ENCODE results near the gene GIMAP7.

GIMAP7 gene

DNA sequence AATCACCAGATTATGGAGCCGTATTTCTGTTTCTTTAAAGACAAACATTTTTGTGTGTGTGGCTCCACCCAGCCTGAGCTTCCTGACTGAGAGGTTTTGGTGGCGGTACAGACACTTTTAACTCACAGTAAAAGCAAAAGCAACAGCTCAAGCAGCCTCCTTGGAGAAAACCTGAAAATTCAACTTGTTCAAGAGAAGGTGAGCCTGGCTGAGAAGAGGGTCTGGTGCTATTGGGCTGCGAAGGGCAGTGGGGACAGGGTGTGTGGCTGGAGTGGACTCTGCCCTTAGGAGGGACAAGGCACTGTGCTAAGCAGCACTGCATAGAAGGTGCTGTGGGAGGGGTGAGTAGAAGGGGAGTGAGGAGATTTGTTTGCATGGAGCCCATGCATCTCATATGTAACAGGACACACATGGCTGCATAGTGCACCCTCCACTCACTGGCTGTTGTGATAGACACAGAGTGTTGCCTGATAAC is at the start of gene GIMAP7:
TSS of gene GIMAP7 (plus strand) at position 125 of the 475 bp plus-strand sequence. CDS start 5,103 bp downstream, outside the sequence.
- H3K27me3 ChIP-seq (ENCODE audit: control insufficient read depth, insufficient read depth, low read length): no peaks in the 10 kb centered on the region

DNA sequence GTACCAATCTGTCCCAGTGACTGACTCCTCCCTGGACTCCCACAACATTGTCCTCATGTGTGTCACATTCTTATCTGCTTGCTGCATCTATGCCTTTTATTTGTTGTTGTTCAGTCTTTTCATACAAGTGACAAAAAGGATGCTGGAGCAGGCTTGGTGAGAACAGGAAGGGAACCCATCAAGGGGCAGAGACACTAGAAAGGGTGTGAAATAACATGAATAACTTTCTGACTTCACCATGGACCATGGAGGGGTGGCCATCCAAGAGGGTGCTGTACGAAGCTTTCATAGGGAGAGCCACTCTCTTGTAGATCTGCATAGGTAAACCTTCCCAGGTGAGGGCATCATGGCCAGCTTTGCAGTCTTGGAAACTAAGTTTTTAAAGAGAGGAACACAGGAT is 49.7 kb upstream of the GIMAP7 start:
- Histone ChIP-seq H3K4me3 (ENCODE audit: low read depth, low read length) (no peak overlapping the region), H3K36me3 (ENCODE audit: control insufficient read depth, insufficient read depth, low read length) (no peaks in the 10 kb centered on the region), H3K27me3 (ENCODE audit: control insufficient read depth, insufficient read depth, low read length) (peaks cover 4% of the 10 kb centered on the region; the same call in 1 of the 2 replicates), H3K27ac (ENCODE audit: low read depth, low read length) (no peak overlapping the region), H3K9me3 (ENCODE audit: control insufficient read depth, insufficient read depth, low read length) (no peaks in the 10 kb centered on the region), H3K9ac (ENCODE audit: low read depth, low read length) (no peak overlapping the region), H3K4me1 (ENCODE audit: control insufficient read depth, insufficient read depth, low read length) (no peaks in the 10 kb centered on the region)

More for the DNA sequence above, at the start of gene GIMAP7:
- Histone ChIP-seq H3K4me3 (ENCODE audit: low read depth, low read length) (no peak within 1 kb of the TSS), H3K9me3 (ENCODE audit: control insufficient read depth, insufficient read depth, low read length) (no peaks in the 10 kb centered on the region), H3K36me3 (ENCODE audit: control insufficient read depth, insufficient read depth, low read length) (no peaks in the 10 kb centered on the region), H3K4me1 (ENCODE audit: control insufficient read depth, insufficient read depth, low read length) (no peaks in the 10 kb centered on the region), H3K27ac (ENCODE audit: low read depth, low read length) (no peak within 1 kb of the TSS), H3K9ac (ENCODE audit: low read depth, low read length) (no peak within 1 kb of the TSS)

DNA sequence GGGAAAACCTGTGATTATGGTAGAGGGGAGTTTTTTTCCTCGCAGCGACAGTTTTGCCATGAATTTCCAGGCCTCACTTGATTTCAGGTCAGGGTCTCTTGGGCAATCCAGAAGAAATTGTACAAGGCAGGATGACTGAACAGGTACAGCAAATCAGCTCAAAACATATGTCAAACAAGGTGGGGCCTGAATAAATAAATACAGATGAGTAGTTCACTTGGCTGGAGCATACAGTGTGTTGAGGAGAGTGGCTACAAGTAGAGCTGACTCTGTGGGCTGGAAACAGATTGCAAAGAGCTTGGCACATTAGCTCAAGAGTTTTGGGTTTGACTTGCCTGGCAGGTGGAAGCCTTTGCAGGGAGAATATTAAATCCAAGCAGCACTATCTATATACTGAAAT is 49.3 kb upstream of the GIMAP7 start:
- no peak overlapping the region for H3K27ac ChIP-seq (ENCODE audit: low read depth, low read length)

DNA sequence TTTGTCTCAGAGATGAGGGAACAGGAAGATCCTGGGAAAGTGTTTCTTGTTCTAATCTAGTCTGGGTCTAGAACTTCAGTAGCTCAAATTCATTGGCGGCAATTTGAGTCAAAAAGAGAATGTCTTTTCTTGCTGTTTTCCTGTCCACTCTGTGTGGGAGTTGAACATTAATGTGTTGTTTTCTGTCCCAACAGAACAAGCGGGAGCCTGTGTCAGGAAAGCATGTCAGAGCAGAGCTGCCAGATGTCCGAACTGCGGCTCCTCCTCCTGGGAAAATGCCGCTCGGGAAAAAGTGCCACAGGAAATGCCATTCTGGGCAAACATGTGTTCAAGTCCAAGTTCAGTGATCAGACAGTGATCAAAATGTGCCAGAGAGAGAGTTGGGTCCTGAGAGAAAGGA is 48.2 kb upstream of the GIMAP7 start:
- Histone ChIP-seq H3K4me3 (ENCODE audit: low read depth, low read length) (no peak overlapping the region), H3K9ac (ENCODE audit: low read depth, low read length) (no peak overlapping the region), H3K27ac (ENCODE audit: low read depth, low read length) (no peak overlapping the region), H3K9me3 (ENCODE audit: control insufficient read depth, insufficient read depth, low read length) (no peaks in the 10 kb centered on the region), H3K4me1 (ENCODE audit: control insufficient read depth, insufficient read depth, low read length) (no peaks in the 10 kb centered on the region), H3K36me3 (ENCODE audit: control insufficient read depth, insufficient read depth, low read length) (no peaks in the 10 kb centered on the region), H3K27me3 (ENCODE audit: control insufficient read depth, insufficient read depth, low read length) (peaks cover 6% of the 10 kb centered on the region)

More for the DNA sequence above, 49.3 kb upstream of the GIMAP7 start:
- H3K9me3 ChIP-seq (ENCODE audit: control insufficient read depth, insufficient read depth, low read length): no peaks in the 10 kb centered on the region
- H3K27me3 ChIP-seq (ENCODE audit: control insufficient read depth, insufficient read depth, low read length): peaks cover 5% of the 10 kb centered on the region
- no peaks in the 10 kb centered on the region for H3K4me1 ChIP-seq (ENCODE audit: control insufficient read depth, insufficient read depth, low read length)
- no peaks in the 10 kb centered on the region for H3K36me3 ChIP-seq (ENCODE audit: control insufficient read depth, insufficient read depth, low read length)
- H3K9ac ChIP-seq (ENCODE audit: low read depth, low read length): no peak overlapping the region
- H3K4me3 ChIP-seq (ENCODE audit: low read depth, low read length): no peak overlapping the region

GRCh38 chr7:150468241-150468640 is 46.4 kb upstream of the GIMAP7 start:
- Histone ChIP-seq H3K36me3 (ENCODE audit: control insufficient read depth, insufficient read depth, low read length) (no peaks in the 10 kb centered on the region), H3K27ac (ENCODE audit: low read depth, low read length) (no peak overlapping the region), H3K4me1 (ENCODE audit: control insufficient read depth, insufficient read depth, low read length) (no peaks in the 10 kb centered on the region), H3K4me3 (ENCODE audit: low read depth, low read length) (no peak overlapping the region), H3K27me3 (ENCODE audit: control insufficient read depth, insufficient read depth, low read length) (peaks cover 6% of the 10 kb centered on the region), H3K9me3 (ENCODE audit: control insufficient read depth, insufficient read depth, low read length) (no peaks in the 10 kb centered on the region), H3K9ac (ENCODE audit: low read depth, low read length) (no peak overlapping the region)

DNA sequence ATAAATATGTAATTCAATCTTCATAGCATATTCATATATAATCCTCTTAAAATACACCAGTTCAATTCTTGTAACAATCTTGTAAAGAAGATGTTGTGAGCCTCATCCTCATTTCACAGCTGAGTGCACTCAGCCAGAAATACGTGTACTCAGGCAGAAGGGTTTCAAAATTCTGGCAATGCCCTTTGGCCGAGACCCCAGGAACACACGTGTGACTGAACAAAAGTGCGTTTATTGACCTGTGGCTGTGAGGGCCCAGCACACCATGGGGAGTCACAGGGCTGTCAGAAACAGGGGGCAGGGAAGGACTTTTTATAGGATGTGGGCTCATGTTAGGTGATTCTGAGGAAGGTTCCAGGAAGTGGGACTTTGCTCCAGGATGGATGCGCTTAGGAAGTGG is 42.8 kb upstream of the GIMAP7 start:
- Histone ChIP-seq H3K9ac (ENCODE audit: low read depth, low read length) (no peak overlapping the region), H3K9me3 (ENCODE audit: control insufficient read depth, insufficient read depth, low read length) (no peaks in the 10 kb centered on the region), H3K27me3 (ENCODE audit: control insufficient read depth, insufficient read depth, low read length) (peaks cover 6% of the 10 kb centered on the region), H3K4me1 (ENCODE audit: control insufficient read depth, insufficient read depth, low read length) (no peaks in the 10 kb centered on the region), H3K36me3 (ENCODE audit: control insufficient read depth, insufficient read depth, low read length) (no peaks in the 10 kb centered on the region), H3K4me3 (ENCODE audit: low read depth, low read length) (no peak overlapping the region), H3K27ac (ENCODE audit: low read depth, low read length) (no peak overlapping the region)

- Histone ChIP-seq H3K4me1 (ENCODE audit: control insufficient read depth, insufficient read depth, low read length) (no peaks in the 10 kb centered on the region), H3K9ac (ENCODE audit: low read depth, low read length) (no peak overlapping the region), H3K9me3 (ENCODE audit: control insufficient read depth, insufficient read depth, low read length) (no peaks in the 10 kb centered on the region), H3K4me3 (ENCODE audit: low read depth, low read length) (no peak overlapping the region), H3K27me3 (ENCODE audit: control insufficient read depth, insufficient read depth, low read length) (peaks cover 2% of the 10 kb centered on the region; the same call in 1 of the 2 replicates), H3K27ac (ENCODE audit: low read depth, low read length) (no peak overlapping the region), H3K36me3 (ENCODE audit: control insufficient read depth, insufficient read depth, low read length) (no peaks in the 10 kb centered on the region)
Measured at GRCh38 chr7:150473902-150474301, 40.8 kb upstream of the GIMAP7 start.

- no peak overlapping the region for H3K4me3 ChIP-seq (ENCODE audit: low read depth, low read length)
- H3K9me3 ChIP-seq (ENCODE audit: control insufficient read depth, insufficient read depth, low read length): no peaks in the 10 kb centered on the region
- H3K36me3 ChIP-seq (ENCODE audit: control insufficient read depth, insufficient read depth, low read length): no peaks in the 10 kb centered on the region
- no peak overlapping the region for H3K27ac ChIP-seq (ENCODE audit: low read depth, low read length)
- H3K27me3 ChIP-seq (ENCODE audit: control insufficient read depth, insufficient read depth, low read length): no peaks in the 10 kb centered on the region
- H3K4me1 ChIP-seq (ENCODE audit: control insufficient read depth, insufficient read depth, low read length): no peaks in the 10 kb centered on the region
- H3K9ac ChIP-seq (ENCODE audit: low read depth, low read length): no peak overlapping the region
Measured at GRCh38 chr7:150476285-150476684, 38.4 kb upstream of the GIMAP7 start.

GRCh38 chr7:150476819-150477631 is 37.6 kb upstream of the GIMAP7 start:
- H3K9ac ChIP-seq (ENCODE audit: low read depth, low read length): no peak overlapping the region
- H3K27me3 ChIP-seq (ENCODE audit: control insufficient read depth, insufficient read depth, low read length): no peaks in the 10 kb centered on the region
- no peak overlapping the region for H3K4me3 ChIP-seq (ENCODE audit: low read depth, low read length)
- no peaks in the 10 kb centered on the region for H3K9me3 ChIP-seq (ENCODE audit: control insufficient read depth, insufficient read depth, low read length)
- H3K36me3 ChIP-seq (ENCODE audit: control insufficient read depth, insufficient read depth, low read length): no peaks in the 10 kb centered on the region
- no peaks in the 10 kb centered on the region for H3K4me1 ChIP-seq (ENCODE audit: control insufficient read depth, insufficient read depth, low read length)
- H3K27ac ChIP-seq (ENCODE audit: low read depth, low read length): no peak overlapping the region

DNA sequence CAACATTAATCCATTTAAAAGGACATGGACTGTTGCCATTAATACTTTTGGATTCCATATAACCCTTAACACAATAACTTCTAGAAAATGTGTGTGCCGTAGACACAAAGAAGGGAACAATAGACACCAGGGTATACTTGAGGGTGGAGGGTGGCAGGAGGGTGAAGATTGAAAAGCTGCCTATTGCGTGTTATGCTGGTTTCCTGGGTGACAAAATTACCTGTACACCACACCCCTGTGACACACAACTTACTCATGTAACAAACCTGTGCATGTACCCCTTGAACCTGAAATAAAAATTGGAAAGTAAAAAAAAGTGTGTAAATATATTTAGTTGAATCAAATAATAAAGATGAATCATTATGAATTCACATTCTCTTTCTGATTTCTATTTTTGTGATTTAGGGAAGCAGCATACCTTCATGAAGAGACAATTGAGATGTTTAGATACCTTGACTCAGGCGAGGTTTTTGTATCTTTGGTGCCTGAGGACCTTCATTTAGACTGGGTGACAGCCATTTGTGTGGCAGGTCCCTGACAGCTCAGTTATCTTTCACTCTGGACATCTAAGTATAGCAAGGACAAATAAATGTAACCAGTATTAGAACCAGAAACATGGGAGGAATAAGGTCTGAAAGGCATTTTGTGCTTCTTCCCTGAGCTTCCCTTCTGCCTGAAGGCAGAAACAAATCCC is 35.5 kb upstream of the GIMAP7 start:
- no peak overlapping the region for H3K9ac ChIP-seq (ENCODE audit: low read depth, low read length)
- H3K27ac ChIP-seq (ENCODE audit: low read depth, low read length): no peak overlapping the region
- no peaks in the 10 kb centered on the region for H3K27me3 ChIP-seq (ENCODE audit: control insufficient read depth, insufficient read depth, low read length)
- no peak overlapping the region for H3K4me3 ChIP-seq (ENCODE audit: low read depth, low read length)
- no peaks in the 10 kb centered on the region for H3K9me3 ChIP-seq (ENCODE audit: control insufficient read depth, insufficient read depth, low read length)
- H3K4me1 ChIP-seq (ENCODE audit: control insufficient read depth, insufficient read depth, low read length): no peaks in the 10 kb centered on the region
- no peaks in the 10 kb centered on the region for H3K36me3 ChIP-seq (ENCODE audit: control insufficient read depth, insufficient read depth, low read length)

Measured in HUES48 (cell line).